SK-N-SH (cell line): ENCODE data around the gene ZMYM2. TPM values are rescaled to one million over a fixed set of nuclear protein-coding genes. Genes with fewer than 3 reads are reported as not detected.

Source experiments
- CTCF ChIA-PET: fragments of 300-600, 350-600 bp; formaldehyde crosslinking; extraction: SDS; loops from one replicate; lab custom pipeline; 2021; lab: Yijun Ruan, JAX
- POLR2A ChIA-PET: fragments of 350-600 bp; sonication (Branson Sonifier 250); formaldehyde crosslinking; extraction: SDS; loops from one replicate; lab custom pipeline; 2020; ENCODE audit warnings: antibody characterized with exemption, inconsistent platforms; lab: Yijun Ruan, JAX
- DNase-seq: peaks from one replicate; pipeline ENCODE4 v3.0.0; 2012
- H2AFZ ChIP-seq: fragments of 200-600 bp; sonication (generic); 2 replicates; pipeline ENCODE4 v1.8.1; 2016; ENCODE audit warnings: antibody characterized with exemption, mild to moderate bottlenecking, low read depth
- H3F3A ChIP-seq: fragments of 200-600 bp; sonication (generic); replicated peaks from 2 replicates; pipeline ENCODE3; 2016; ENCODE audit warnings: antibody characterized with exemption, mild to moderate bottlenecking; ENCODE audit not compliant: insufficient read depth
- H3K27ac ChIP-seq, 2 experiments: fragments of 200-500 bp in 1 of 2; fragments of 200-600 bp in 1 of 2; sonication (Bioruptor generic) in 1 of 2; sonication (generic), shearing (Covaris generic) in 1 of 2; 2 replicates each; pipeline versions ENCODE4 v1.5.1 to v1.6.1; 2014 to 2016; ENCODE audit warnings: low read depth in 2 of 2, inconsistent platforms in 1 of 2, low read length in 1 of 2, mild to moderate bottlenecking in 1 of 2, mixed read lengths in 1 of 2
- H3K27me3 ChIP-seq: fragments of 200-600 bp; sonication (generic), shearing (Covaris generic); 2 replicates; pipeline ENCODE4 v1.6.1; 2016; ENCODE audit warnings: mixed run types; ENCODE audit not compliant: insufficient read depth
- H3K36me3 ChIP-seq, 2 experiments: fragments of 200-500 bp in 1 of 2; fragments of 200-600 bp in 1 of 2; sonication (Bioruptor generic) in 1 of 2; sonication (generic) in 1 of 2; replicated peaks in 1 of 2; 2 replicates each; pipeline versions ENCODE3 to v1.5.1; 2014 to 2016; ENCODE audit warnings: low read length in 1 of 2, mild to moderate bottlenecking in 1 of 2; ENCODE audit not compliant: insufficient read depth in 2 of 2, control insufficient read depth in 1 of 2
- H3K4me1 ChIP-seq, 2 experiments: fragments of 200-500 bp in 1 of 2; fragments of 200-600 bp in 1 of 2; sonication (Bioruptor generic) in 1 of 2; sonication (generic), shearing (Covaris generic) in 1 of 2; 2 replicates each; pipeline versions ENCODE4 v1.5.1 to v1.6.1; 2014 to 2016; ENCODE audit warnings: low read depth in 1 of 2, low read length in 1 of 2, mixed run types in 1 of 2; ENCODE audit not compliant: insufficient read depth in 2 of 2, control insufficient read depth in 1 of 2
- H3K4me2 ChIP-seq: fragments of 200-600 bp; sonication (generic), shearing (Covaris generic); 2 replicates; pipeline ENCODE4 v1.6.1; 2017; ENCODE audit warnings: mixed run types
- H3K4me3 ChIP-seq, 2 experiments: fragments of 200-500 bp in 1 of 2; fragments of 200-600 bp in 1 of 2; sonication (Bioruptor generic) in 1 of 2; sonication (generic), shearing (Covaris generic) in 1 of 2; 2 replicates each; pipeline versions ENCODE4 v1.5.1 to v1.8.1; 2014 to 2016; ENCODE audit warnings: low read depth in 2 of 2, inconsistent platforms in 1 of 2, low read length in 1 of 2, mild to moderate bottlenecking in 1 of 2, mixed read lengths in 1 of 2, moderate library complexity in 1 of 2
- H3K79me2 ChIP-seq: fragments of 200-600 bp; sonication (generic); 2 replicates; pipeline ENCODE4 v1.8.1; 2017; ENCODE audit warnings: mild to moderate bottlenecking; ENCODE audit not compliant: insufficient read depth
- H3K9ac ChIP-seq: fragments of 200-600 bp; sonication (generic); 2 replicates; pipeline ENCODE4 v1.6.1; 2017; ENCODE audit warnings: mixed run types
- H3K9me2 ChIP-seq: fragments of 200-600 bp; sonication (generic); 2 replicates; pipeline ENCODE4 v1.6.1; 2017; ENCODE audit warnings: mixed run types
- H3K9me3 ChIP-seq: fragments of 200-600 bp; sonication (generic); 2 replicates; pipeline ENCODE4 v1.6.1; 2017; ENCODE audit warnings: mixed run types, mild to moderate bottlenecking, moderate library complexity
- H4K20me1 ChIP-seq: fragments of 200-600 bp; sonication (generic); 2 replicates; pipeline ENCODE4 v1.6.1; 2017; ENCODE audit warnings: mild to moderate bottlenecking, mixed run types; ENCODE audit not compliant: insufficient read depth
- ELF1 ChIP-seq: IDR thresholded peaks from 2 replicates; pipeline ENCODE4 v1.4.0; 2012
- EZH2phosphoT487 ChIP-seq: fragments of 200-600 bp; sonication (generic); IDR thresholded peaks from 2 replicates; pipeline ENCODE4 v1.6.1; 2017; ENCODE audit warnings: low read depth, mixed run types, mild to moderate bottlenecking, antibody characterized with exemption, moderate library complexity, borderline replicate concordance
- FOSL2 ChIP-seq: IDR thresholded peaks from 2 replicates; pipeline ENCODE4 v1.4.0; 2012; ENCODE audit warnings: low read depth, mild to moderate bottlenecking, moderate library complexity, borderline replicate concordance
- FOXJ3 ChIP-seq: sonication (generic); formaldehyde crosslinking; IDR thresholded peaks from 2 replicates; pipeline ENCODE4 v1.5.1; 2020; ENCODE audit warnings: mild to moderate bottlenecking, missing genetic modification reagents
- GABPA ChIP-seq: IDR thresholded peaks from 2 replicates; pipeline ENCODE4 v1.4.0; 2012; ENCODE audit warnings: low read depth, mild to moderate bottlenecking
- GATA2 ChIP-seq: sonication (generic); formaldehyde crosslinking; IDR thresholded peaks from 2 replicates; pipeline ENCODE4 v1.5.0; 2020; ENCODE audit warnings: mild to moderate bottlenecking, missing genetic modification reagents
- JUND ChIP-seq: IDR thresholded peaks from 2 replicates; pipeline ENCODE4 v1.4.0; 2012
- MAX ChIP-seq: IDR thresholded peaks from 2 replicates; pipeline ENCODE4 v1.4.0; 2012; ENCODE audit warnings: low read depth
- MEF2A ChIP-seq: IDR thresholded peaks from 2 replicates; pipeline ENCODE4 v1.4.0; 2012; ENCODE audit warnings: low read depth, borderline replicate concordance
- MXI1 ChIP-seq: IDR thresholded peaks from 2 replicates; pipeline ENCODE4 v1.6.1; 2012; ENCODE audit warnings: mild to moderate bottlenecking, low read depth, low read length, improper control_type of control experiment
- NFIC ChIP-seq: IDR thresholded peaks from 2 replicates; pipeline ENCODE4 v1.4.0; 2012; ENCODE audit warnings: borderline replicate concordance
- NRF1 ChIP-seq: IDR thresholded peaks from 2 replicates; pipeline ENCODE4 v1.6.1; 2012; ENCODE audit warnings: low read depth, mild to moderate bottlenecking, low read length
- PBX3 ChIP-seq: IDR thresholded peaks from 2 replicates; pipeline ENCODE4; 2012
- RAD21 ChIP-seq: IDR thresholded peaks from 2 replicates; pipeline ENCODE4 v1.6.1; 2012; ENCODE audit warnings: mild to moderate bottlenecking, low read length
- RCOR1 ChIP-seq: fragments of 150-350 bp; IDR thresholded peaks from 2 replicates; pipeline ENCODE4 v1.6.1; 2017; ENCODE audit warnings: antibody characterized with exemption, low read length
- REST ChIP-seq: IDR thresholded peaks from 2 replicates; pipeline ENCODE4 v1.6.1; 2012; ENCODE audit warnings: mild to moderate bottlenecking, low read depth, low read length, moderate library complexity
- RXRA ChIP-seq: IDR thresholded peaks from 2 replicates; pipeline ENCODE4 v1.4.0; 2012; ENCODE audit warnings: low read depth, mild to moderate bottlenecking, borderline replicate concordance
- SIN3A ChIP-seq: IDR thresholded peaks from 2 replicates; pipeline ENCODE4 v1.6.1; 2012; ENCODE audit warnings: low read depth, mild to moderate bottlenecking, low read length, moderate library complexity, borderline replicate concordance
- TCF12 ChIP-seq: IDR thresholded peaks from 2 replicates; pipeline ENCODE4 v1.4.0; 2012
- TEAD4 ChIP-seq: IDR thresholded peaks from 2 replicates; pipeline ENCODE4 v1.4.0; 2012; ENCODE audit warnings: mild to moderate bottlenecking, borderline replicate concordance; ENCODE audit not compliant: insufficient read depth
- WGBS: methylation state at CpG from one replicate; pipeline ENCODE4 v1.1.6; 2017; ENCODE audit warnings: low lambda C conversion rate; 5-methylcytosine and 5-hydroxymethylcytosine counted together
- polyA plus RNA-seq, 3 experiments: library from polyadenylated mRNA; depleted of rRNA; stranded (reverse); fragments of >200 nt; gene quantifications; 2 replicates each; pipeline ENCODE4 v1.2.3, GENCODE V29; 2012
- TF ChIP-seq, protein P1 (sequence below): fragments of 150-350 bp; IDR thresholded peaks from 2 replicates; pipeline ENCODE4 v1.6.1; 2016; ENCODE audit warnings: mild to moderate bottlenecking, low read depth, low read length
- TF ChIP-seq, protein P2 (sequence below): IDR thresholded peaks from 2 replicates; pipeline ENCODE4 v1.4.0; 2012; ENCODE audit warnings: low read depth, borderline replicate concordance

Gene ZMYM2
- polyA plus RNA-seq, 1 of the 3 experiments (the other 2 are of a cell fraction), result 11.5 TPM

- TF ChIP-seq REST (no peak), RAD21 (no peak), TEAD4 (no peak), ELF1 (no peak), RCOR1 (no peak), NFIC (no peak), FOXJ3 (CRISPR knock-in tag) (no peak), GATA2 (CRISPR knock-in tag) (no peak), SIN3A (no peak), EZH2phosphoT487 (no peak), MAX (no peak)
These were observed 70.4 kb downstream of the ZMYM2 start (continued) for GRCh38 chr13:20028953-20029352.

DNA sequence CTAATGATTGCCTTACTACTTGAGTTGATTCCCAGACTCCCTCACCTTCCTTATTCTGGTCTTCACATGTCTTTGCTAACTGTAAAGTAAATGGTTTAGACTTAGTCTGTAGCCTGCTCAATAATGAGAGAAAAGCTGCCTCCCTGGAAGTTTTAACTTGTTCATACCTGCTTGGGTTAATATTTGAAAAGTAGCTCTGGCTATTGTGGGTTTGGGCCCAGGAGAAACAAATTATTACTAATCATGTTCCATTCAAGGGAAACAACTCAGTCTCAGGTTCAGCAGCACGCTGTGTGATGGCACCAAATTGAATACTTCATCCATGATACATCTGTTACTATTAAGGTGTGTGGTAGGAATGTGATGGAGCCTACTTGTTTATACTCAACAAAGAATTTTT, 75.0 kb downstream of the ZMYM2 start:
- peaks cover 68 to 70% of the 10 kb centered on the region in 2 experiments for H3K36me3 ChIP-seq
- CTCF ChIA-PET, result interaction anchor here (1.8 kb wide), 1 partner anchor 23 kb away, joined by 4 read pairs; no protein-coding TSS in a partner anchor
- POLR2A ChIA-PET, result no interaction called here
- no peaks in the 10 kb centered on the region for H3K27me3 ChIP-seq
- no peak overlapping the region for H2AFZ ChIP-seq
- H3K27ac ChIP-seq, result no peak overlapping the region
- H3K9ac ChIP-seq, result no peak overlapping the region
- no peaks in the 10 kb centered on the region for H3K4me1 ChIP-seq
- 100% methylated on average over 1 of the region's 1 CpG for WGBS
- no peak overlapping the region for H3K4me2 ChIP-seq
- no peak for TF ChIP-seq FOXJ3 (CRISPR knock-in tag)
- TF ChIP-seq, protein P1, sequence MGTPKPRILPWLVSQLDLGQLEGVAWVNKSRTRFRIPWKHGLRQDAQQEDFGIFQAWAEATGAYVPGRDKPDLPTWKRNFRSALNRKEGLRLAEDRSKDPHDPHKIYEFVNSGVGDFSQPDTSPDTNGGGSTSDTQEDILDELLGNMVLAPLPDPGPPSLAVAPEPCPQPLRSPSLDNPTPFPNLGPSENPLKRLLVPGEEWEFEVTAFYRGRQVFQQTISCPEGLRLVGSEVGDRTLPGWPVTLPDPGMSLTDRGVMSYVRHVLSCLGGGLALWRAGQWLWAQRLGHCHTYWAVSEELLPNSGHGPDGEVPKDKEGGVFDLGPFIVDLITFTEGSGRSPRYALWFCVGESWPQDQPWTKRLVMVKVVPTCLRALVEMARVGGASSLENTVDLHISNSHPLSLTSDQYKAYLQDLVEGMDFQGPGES, result no peak
- TF ChIP-seq RXRA, result no peak
- TF ChIP-seq REST, result no peak
- TF ChIP-seq RAD21, result no peak
- TF ChIP-seq, protein P2, sequence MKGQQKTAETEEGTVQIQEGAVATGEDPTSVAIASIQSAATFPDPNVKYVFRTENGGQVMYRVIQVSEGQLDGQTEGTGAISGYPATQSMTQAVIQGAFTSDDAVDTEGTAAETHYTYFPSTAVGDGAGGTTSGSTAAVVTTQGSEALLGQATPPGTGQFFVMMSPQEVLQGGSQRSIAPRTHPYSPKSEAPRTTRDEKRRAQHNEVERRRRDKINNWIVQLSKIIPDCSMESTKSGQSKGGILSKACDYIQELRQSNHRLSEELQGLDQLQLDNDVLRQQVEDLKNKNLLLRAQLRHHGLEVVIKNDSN, result no peak
- TF ChIP-seq PBX3, result no peak
- no peak for TF ChIP-seq MXI1
- TF ChIP-seq NRF1, result no peak
- no peak for TF ChIP-seq MEF2A
- no peak for TF ChIP-seq JUND
- TF ChIP-seq EZH2phosphoT487, result no peak
- no peak for TF ChIP-seq SIN3A
- TF ChIP-seq FOSL2, result no peak
- no peak for TF ChIP-seq GABPA
- TF ChIP-seq TCF12, result no peak
- no peak for TF ChIP-seq RCOR1
- TF ChIP-seq NFIC, result no peak
- TF ChIP-seq, all 33 proteins: peak for 0
- Histone ChIP-seq H4K20me1 (peaks cover 8% of the 10 kb centered on the region; the same call in 1 of the 2 replicates), H3K4me3 (no peak overlapping the region), H3F3A (peaks cover 6% of the 10 kb centered on the region), H3K79me2 (peaks cover 10% of the 10 kb centered on the region; the same call in 1 of the 2 replicates), H3K9me3 (no peaks in the 10 kb centered on the region), H3K9me2 (no peaks in the 10 kb centered on the region)
- no peak for DNase-seq
